ENCODE data around the gene UBE2L3. TPM values are rescaled to one million over a fixed set of nuclear protein-coding genes. Genes with fewer than 3 reads are reported as not detected.
"Not testable (repeated sequence)": the region's sequence is repeated elsewhere in the genome, so short reads cannot be mapped to it uniquely, and the experiment has no call there.

UBE2L3 gene
- total RNA-seq, 1 donor from 2014 or later: 62.4 TPM

DNA sequence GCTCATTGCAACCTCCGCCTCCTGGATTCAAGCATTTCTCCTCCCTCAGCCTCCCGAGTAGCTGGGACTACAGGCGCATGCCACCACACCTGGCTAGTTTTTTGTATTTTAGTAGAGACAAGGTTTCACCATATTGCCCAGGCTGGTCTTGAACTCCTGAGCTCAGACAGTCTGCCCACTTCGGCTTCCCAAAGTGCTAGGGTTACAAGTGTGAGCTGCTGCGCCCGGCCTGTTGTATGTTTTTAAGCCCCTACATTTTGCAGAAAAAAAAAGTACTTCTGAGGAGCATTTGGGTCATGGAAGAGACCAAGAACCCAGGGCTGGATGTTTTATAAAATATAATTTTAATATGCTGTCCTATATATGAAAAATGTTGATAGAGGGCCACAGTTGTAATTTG, 49.8 kb downstream of the UBE2L3 start:
- H3K9me3 Mint-ChIP-seq; H3K4me3 Mint-ChIP-seq; H3K27me3 Mint-ChIP-seq (ENCODE audit: insufficient read depth); DNase-seq (ENCODE audit: low spot score); intact Hi-C loops (cut with micrococcal nuclease); H3K4me1 Mint-ChIP-seq (ENCODE audit: low read depth); H3K27ac Mint-ChIP-seq: not testable (repeated sequence)
- H3K36me3 Mint-ChIP-seq (ENCODE audit: low read depth): peaks cover 12% of the 10 kb centered on the region

DNA sequence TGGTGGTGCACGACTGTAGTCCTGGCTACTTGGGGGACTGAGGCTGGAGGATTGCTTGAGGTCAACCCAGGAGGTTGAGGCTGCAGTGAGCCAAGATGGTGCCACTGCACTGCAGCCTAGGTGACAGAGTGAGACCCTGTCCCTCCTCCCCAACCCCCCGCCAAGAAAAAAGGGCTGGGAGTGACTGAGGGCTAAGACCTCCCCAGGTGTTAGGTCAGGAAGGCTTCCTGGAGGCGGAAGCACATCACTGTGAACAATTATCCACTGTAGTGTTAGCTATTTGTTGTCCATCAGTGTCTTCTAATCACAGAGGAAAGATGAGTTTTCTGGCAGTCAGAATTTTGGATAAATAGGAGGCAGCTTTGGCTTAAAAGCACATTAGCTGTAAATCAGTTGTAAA, 53.5 kb downstream of the UBE2L3 start:
- intact Hi-C loops (cut with micrococcal nuclease): no loop called here
- H3K9me3 Mint-ChIP-seq: no peaks in the 10 kb centered on the region
- no peaks in the 10 kb centered on the region for H3K27me3 Mint-ChIP-seq (ENCODE audit: insufficient read depth)
- H3K27ac Mint-ChIP-seq: no peak overlapping the region
- no peak overlapping the region for H3K4me3 Mint-ChIP-seq
- no peak for DNase-seq (ENCODE audit: low spot score)
- peaks cover 9% of the 10 kb centered on the region for H3K36me3 Mint-ChIP-seq (ENCODE audit: low read depth)
- peaks cover 7% of the 10 kb centered on the region for H3K4me1 Mint-ChIP-seq (ENCODE audit: low read depth)

DNA sequence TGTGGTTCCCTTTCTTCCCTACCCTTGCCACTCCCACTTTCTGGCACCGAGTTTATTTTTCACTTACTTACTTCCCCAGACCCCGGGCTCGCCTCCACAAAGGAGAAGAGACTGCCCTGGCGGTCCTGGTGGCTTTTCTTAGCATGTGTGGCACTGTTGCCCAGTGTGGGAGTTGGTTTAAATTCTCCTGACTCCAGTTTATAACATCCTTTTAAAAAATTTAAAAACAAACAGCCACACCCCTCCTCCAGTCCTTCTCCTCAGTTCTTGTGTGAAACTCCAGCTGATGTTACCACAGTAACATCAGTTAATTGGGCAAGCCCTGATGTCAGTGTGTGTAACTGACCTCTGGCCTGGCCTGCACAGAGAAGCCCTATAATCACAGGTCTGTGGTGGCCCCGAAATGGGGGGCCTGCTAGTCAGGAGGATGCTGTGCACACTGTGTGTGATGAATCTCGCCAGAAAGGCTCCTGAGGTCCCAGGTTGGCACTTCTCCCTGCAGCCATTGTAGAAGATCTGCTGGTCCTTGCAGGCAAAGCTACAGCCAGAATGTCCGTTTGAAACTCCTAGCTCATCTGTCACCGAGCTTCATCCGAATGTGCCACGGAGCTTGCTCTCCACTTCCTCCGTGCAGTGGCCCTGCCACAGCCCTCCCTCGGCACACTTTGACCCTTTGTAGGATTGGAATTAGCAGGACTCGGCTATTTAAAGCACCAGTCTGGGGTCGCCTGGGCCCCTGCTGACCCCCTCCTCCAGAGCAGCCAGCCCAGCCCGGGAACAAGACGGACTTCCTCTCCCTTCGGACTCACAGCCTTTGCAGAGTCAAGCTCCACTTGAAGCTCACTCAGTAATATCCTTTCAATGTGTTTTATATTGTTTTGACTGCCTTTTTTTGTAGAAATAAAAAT, 54.8 kb downstream of the UBE2L3 start:
- Mint-ChIP-seq H3K4me3 (no peak overlapping the region), H3K9me3 (no peaks in the 10 kb centered on the region), H3K4me1 (ENCODE audit: low read depth) (peaks cover 16% of the 10 kb centered on the region), H3K27me3 (ENCODE audit: insufficient read depth) (no peaks in the 10 kb centered on the region), H3K36me3 (ENCODE audit: low read depth) (peaks cover 15% of the 10 kb centered on the region), H3K27ac (no peak overlapping the region)
- no peak for DNase-seq (ENCODE audit: low spot score)
- intact Hi-C loops (cut with micrococcal nuclease): no loop called here

DNA sequence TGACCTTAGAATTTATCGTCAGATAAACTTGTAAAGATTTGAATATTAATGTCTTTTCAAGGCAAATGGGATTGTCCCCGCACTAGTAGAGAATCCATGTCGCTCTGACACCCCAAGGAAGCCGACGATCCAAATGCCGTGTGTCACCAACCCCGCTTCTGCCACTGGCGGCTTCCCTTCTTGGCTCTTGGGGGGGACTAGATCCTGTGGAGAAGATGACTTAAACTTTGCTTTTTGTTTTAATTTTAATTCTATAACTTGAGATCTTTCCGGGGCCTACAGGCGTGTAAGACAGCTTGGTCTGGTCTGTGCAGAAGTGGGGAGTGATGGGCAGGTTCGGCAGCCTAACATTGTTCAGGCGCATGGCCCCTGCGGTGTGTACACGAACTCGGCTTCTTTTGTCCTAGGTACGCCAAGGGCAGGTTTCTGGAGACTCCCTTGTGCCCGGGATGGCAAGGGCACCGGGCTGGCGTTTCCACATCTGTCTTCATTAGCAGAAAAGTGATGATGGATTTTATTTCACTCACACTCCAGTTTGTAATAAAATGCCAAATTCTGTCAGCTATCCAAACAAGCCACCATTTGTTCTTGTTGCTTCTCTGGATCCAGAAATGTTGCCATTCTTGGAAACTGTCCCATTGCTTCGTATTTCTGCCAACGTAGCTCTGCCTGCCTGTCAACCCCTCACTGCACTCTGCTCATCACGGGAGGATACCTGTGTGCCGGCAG, 55.6 kb downstream of the UBE2L3 start:
- DNase-seq (ENCODE audit: low spot score): no peak
- intact Hi-C loops (cut with micrococcal nuclease): no loop called here
- Mint-ChIP-seq H3K27me3 (ENCODE audit: insufficient read depth) (no peaks in the 10 kb centered on the region), H3K4me3 (no peak overlapping the region), H3K4me1 (ENCODE audit: low read depth) (peaks cover 22% of the 10 kb centered on the region), H3K27ac (no peak overlapping the region), H3K36me3 (ENCODE audit: low read depth) (peaks cover 24% of the 10 kb centered on the region), H3K9me3 (no peaks in the 10 kb centered on the region)

DNA sequence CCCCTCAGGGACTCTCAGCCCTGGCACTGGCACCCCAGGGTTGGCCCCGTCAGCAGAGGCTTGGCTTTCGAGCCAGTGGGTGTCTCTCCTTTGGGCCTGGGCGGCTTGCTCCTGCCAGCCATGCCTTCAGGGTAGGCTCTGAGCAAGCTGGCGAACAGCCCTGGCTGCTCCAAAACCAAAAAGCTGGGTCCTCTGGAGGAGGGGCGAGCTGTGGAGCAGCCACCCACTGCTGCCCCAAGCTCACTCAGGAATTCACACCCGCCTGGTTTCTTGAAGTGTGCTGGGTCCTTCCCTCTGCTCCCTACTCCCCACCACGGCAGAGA, 56.1 kb downstream of the UBE2L3 start:
- H3K4me1 Mint-ChIP-seq (ENCODE audit: low read depth): peaks cover 25% of the 10 kb centered on the region

DNA sequence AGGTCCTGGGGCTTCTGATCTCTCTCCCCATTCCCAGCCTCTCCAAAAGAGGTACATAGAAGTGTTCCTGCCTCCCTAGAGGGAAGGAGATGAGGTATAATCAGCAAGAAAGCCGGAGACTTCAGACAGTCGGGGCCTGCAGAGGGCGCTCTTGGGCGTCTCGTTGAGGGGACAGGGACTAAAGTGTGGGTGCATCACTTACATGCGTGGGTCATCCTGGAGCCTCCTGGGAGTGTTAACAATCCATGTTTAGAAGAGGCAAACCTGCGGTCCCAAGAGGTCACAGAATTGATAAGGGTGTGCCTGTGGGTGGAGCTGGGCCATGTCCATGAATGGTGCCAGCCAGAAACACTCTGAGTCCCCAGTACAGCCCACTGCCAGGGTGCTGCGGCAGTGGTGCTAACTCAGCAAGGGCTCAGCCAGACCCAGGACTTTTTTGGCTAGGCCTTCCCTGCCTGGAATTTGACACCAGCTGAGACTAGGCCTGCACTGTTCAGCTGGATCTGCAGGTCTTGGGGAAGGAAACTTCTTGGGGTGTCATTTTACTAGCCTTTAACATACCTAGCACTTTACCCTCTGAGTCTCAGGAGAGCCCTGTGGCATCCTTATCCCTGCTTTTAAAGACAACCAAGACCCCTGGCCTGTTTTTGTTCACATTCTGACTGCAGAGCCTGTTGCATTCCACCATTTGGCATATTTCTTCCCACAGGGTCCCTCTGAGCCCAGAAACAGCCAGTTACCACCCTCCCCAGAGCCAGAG, 56.8 kb downstream of the UBE2L3 start:
- Mint-ChIP-seq H3K27ac (peak overlapping the region; percentile 55), H3K27me3 (ENCODE audit: insufficient read depth) (no peaks in the 10 kb centered on the region), H3K36me3 (ENCODE audit: low read depth) (peaks cover 29% of the 10 kb centered on the region), H3K4me3 (no peak overlapping the region), H3K9me3 (no peaks in the 10 kb centered on the region), H3K4me1 (ENCODE audit: low read depth) (peaks cover 25% of the 10 kb centered on the region)
- DNase-seq (ENCODE audit: low spot score): no peak
- intact Hi-C loops (cut with micrococcal nuclease): no loop called here

More for the DNA sequence above, 56.1 kb downstream of the UBE2L3 start:
- Mint-ChIP-seq H3K27me3 (ENCODE audit: insufficient read depth) (no peaks in the 10 kb centered on the region), H3K4me3 (no peak overlapping the region), H3K27ac (no peak overlapping the region), H3K9me3 (no peaks in the 10 kb centered on the region), H3K36me3 (ENCODE audit: low read depth) (peaks cover 27% of the 10 kb centered on the region)
- DNase-seq (ENCODE audit: low spot score): no peak
- intact Hi-C loops (cut with micrococcal nuclease): no loop called here

DNA sequence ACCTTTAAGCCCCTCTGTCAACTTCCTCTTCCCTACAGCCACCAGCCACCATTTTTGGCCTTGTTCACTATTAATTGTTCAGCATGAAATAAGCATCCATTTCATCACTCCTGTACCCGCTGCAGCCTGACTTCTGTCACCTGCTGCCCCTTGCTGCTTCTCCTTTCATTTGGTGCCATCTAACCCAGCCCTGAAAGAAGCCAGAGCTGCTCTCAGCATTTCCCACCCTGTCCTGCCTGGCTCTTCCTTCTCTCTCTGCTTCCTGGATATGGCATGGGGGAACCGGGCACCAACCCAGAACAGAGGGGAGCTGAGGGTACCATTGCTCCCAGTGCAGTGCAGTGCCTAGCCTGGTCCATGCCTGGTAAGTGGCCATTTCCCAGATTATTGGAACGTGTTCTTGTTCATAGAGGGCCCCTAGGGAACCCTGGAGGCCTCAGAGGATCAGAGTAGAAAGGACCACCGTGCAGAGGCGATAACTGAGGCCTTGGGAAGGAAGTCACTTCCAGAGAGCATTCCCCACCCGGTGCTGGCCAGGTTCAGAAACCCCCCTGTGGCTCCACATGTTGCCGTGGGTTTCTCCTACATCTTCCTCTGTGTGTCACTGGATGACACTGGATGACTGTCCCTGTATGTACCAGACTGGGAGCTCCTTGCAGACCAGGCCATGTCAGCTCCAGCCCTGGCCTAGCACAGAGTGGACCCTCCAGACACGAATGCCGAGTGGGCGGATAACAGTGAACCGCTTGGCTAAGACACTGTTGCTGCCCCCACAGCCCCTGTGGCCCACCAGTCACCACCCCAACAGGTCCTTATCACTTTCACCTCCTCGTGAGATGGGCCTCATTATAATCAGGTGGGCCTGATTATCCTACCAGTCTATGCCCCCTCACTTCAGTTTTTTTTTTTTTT, 57.6 kb downstream of the UBE2L3 start:
- H3K4me1 Mint-ChIP-seq (ENCODE audit: low read depth): peaks cover 25% of the 10 kb centered on the region
- H3K27ac Mint-ChIP-seq: peak overlapping the region; percentile 55
- H3K9me3 Mint-ChIP-seq: no peaks in the 10 kb centered on the region
- no peak for DNase-seq (ENCODE audit: low spot score)
- intact Hi-C loops (cut with micrococcal nuclease): loop anchor here (5.0 kb wide), 1 partner anchor 112 kb away; the partner anchor contains the start of gene YPEL1
- no peaks in the 10 kb centered on the region for H3K27me3 Mint-ChIP-seq (ENCODE audit: insufficient read depth)
- no peak overlapping the region for H3K4me3 Mint-ChIP-seq
- H3K36me3 Mint-ChIP-seq (ENCODE audit: low read depth): peaks cover 29% of the 10 kb centered on the region

DNA sequence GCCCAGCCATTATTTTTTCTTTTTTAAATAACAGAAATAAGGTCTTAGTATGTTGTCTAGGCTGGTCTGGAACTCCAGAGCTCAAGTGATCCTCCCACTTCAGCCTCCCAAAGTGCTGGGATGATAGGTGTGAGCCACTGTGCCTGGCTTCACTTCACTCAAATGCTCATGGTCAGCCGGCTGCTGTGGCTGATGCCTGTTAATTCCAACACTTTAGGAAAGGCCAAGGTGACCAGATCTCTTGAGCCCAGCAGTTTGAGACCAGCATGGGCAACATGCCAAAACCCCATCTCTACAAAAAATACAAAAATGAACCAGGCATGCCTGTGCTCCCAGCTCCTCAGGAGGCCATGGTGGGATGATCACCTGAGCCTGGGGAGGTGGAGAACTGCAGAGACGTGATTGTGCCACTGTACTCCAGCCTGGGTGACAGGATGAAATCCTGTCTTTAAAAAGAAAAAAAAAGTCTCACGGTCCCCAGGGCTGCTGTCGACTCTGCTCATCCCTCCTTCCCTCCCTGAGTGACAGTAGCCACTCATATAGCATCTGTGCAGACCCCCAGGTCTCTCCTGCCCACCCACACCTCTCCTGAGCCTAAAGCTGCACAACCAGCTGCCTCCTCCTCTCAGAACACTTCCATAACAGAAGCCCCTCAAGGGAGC, 58.7 kb downstream of the UBE2L3 start:
- Mint-ChIP-seq H3K4me3 (peak overlapping the region; percentile 61), H3K27me3 (ENCODE audit: insufficient read depth) (no peaks in the 10 kb centered on the region), H3K4me1 (ENCODE audit: low read depth) (peaks cover 33% of the 10 kb centered on the region), H3K27ac (peak overlapping the region; percentile 31), H3K9me3 (no peaks in the 10 kb centered on the region), H3K36me3 (ENCODE audit: low read depth) (peaks cover 29% of the 10 kb centered on the region)
- intact Hi-C loops (cut with micrococcal nuclease): loop anchor here (5.0 kb wide), 1 partner anchor 111 kb away; the partner anchor contains the start of gene YPEL1
- no peak for DNase-seq (ENCODE audit: low spot score)

DNA sequence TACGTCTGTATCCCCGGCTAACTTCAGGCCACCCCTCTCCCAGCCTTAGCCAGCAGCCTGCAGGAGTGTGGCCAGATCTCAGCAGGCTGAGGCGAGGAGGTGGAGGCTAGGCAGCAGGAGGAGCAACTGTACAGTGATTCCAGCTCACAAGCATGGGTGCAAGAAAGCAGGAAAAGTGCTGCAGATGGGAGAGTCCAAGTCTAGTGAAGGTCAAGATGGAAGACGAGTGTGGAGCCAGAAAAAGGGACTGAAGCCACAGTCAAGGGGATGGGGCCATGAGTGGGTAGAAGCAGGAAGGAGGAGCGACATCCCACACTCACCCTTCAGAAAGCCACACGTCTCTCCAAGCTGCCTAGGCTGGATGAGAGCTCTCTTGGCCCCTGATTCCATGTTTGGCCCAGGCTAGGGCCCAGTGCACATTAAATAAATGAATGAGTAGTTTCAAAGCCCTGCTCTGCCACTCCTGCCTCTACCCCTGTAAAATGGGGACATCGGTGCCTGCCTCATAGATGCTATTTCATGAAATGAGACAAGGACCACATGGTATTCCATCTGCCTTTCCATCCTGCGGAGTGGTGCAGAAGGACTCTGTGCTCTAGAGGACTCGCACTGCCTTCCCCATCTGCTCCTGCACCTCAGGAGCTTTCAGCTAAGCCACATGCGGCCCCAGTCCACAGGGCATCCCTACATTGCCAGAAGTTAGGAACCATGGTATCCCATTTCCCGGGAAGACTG, 59.4 kb downstream of the UBE2L3 start:
- intact Hi-C loops (cut with micrococcal nuclease): loop anchor here (5.0 kb wide), 1 partner anchor 110 kb away; the partner anchor contains the start of gene YPEL1
- H3K27me3 Mint-ChIP-seq (ENCODE audit: insufficient read depth): no peaks in the 10 kb centered on the region
- H3K4me3 Mint-ChIP-seq: peak overlapping the region; percentile 89
- H3K36me3 Mint-ChIP-seq (ENCODE audit: low read depth): peaks cover 29% of the 10 kb centered on the region
- no peaks in the 10 kb centered on the region for H3K9me3 Mint-ChIP-seq
- H3K27ac Mint-ChIP-seq: peak overlapping the region; percentile 31
- DNase-seq (ENCODE audit: low spot score): no peak
- H3K4me1 Mint-ChIP-seq (ENCODE audit: low read depth): peaks cover 35% of the 10 kb centered on the region

DNA sequence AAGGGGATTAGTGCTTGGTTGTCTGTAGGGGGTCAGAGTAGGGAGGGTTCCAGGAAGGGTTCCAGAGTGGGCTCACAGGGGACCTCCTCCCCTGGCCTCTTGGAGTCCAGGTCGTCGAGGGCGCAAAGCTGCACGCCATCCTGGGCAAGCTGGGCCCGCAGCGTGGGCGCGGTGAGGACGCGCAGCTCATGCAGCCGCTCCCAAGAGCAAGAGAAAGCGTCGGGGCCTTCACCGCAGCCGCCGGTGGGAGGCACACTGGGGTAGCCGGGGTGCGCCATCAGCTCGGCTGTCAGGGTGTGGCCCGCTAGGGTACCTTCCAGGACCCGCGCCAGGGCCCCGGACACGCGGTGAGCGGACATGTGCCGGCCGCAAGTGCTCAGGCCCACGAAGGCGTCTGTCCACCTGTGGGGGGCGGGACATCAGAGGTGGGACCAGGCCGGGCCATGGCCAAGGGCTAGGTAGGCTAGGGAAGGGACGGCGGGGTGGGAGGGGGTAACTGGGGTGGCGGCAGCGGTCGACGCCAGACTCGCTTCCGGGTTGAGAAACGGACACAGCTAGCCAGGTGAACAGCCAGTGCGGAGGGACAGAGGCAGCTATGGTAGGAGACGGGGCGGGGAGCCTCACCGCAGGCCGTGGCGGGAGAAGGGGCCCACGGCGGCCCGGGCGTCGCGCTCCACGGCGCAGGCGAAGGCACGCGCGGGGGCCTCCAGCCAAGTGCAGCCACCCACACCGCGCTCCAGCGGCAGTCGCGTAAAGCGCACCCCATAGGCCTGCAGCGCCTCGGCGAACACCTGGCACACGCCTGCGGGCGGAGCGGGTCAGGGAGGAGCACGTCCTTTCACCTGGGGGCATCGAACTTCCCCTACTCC, 61.1 kb downstream of the UBE2L3 start:
- Mint-ChIP-seq H3K36me3 (ENCODE audit: low read depth) (peaks cover 21% of the 10 kb centered on the region), H3K4me3 (peak overlapping the region; percentile 91), H3K27ac (peak overlapping the region; percentile 92), H3K27me3 (ENCODE audit: insufficient read depth) (no peaks in the 10 kb centered on the region), H3K4me1 (ENCODE audit: low read depth) (peaks cover 28% of the 10 kb centered on the region), H3K9me3 (no peaks in the 10 kb centered on the region)
- DNase-seq (ENCODE audit: low spot score): no peak
- intact Hi-C loops (cut with micrococcal nuclease): loop anchor here (1.0 to 5.0 kb wide), 3 partner anchors 14 to 109 kb away; partner anchors contain the start of genes SDF2L1, UBE2L3 and YPEL1

All from activated T-helper 1 cell treated with anti-CD3 and anti-CD28 coated beads, Interleukin-12 subunit alpha, Interleukin-12 subunit beta, Interleukin-2, Interleukin-4 antibody, amounts not matched to agents 30 ng/mL and 10 ng/mL and 1 ng/mL, durations not matched to agents 14 hours and 24 hours and 36 hours (primary cell).